ENCODE measurements around the gene VAMP8.
"Not testable (repeated sequence)": the region's sequence is repeated elsewhere in the genome, so short reads cannot be mapped to it uniquely, and the experiment has no call there.

Gene VAMP8

GRCh38 chr2:85557130-85557529, 20.3 kb upstream of the VAMP8 start:
- DNase-seq (ENCODE audit: low spot score) (no peak), ATAC-seq (ENCODE audit: low read depth) (no peak)
- Histone ChIP-seq H3K27me3 (ENCODE audit: insufficient read depth, poor library complexity, severe bottlenecking) (no peaks in the 10 kb centered on the region), H3K27ac (ENCODE audit: poor library complexity, severe bottlenecking) (no peak overlapping the region), H3K4me1 (ENCODE audit: insufficient read depth, poor library complexity, severe bottlenecking) (no peaks in the 10 kb centered on the region), H3K9me3 (ENCODE audit: severe bottlenecking) (no peaks in the 10 kb centered on the region), H3K36me3 (ENCODE audit: low read depth) (peaks cover 70% of the 10 kb centered on the region), H3K4me3 (ENCODE audit: severe bottlenecking) (no peak overlapping the region)
- TF ChIP-seq CTCF (IDR thresholded peaks at IDR 0.05; ENCODE audit: poor library complexity, severe bottlenecking), result no peak

- Histone ChIP-seq H3K4me1 (ENCODE audit: insufficient read depth, poor library complexity, severe bottlenecking) (no peaks in the 10 kb centered on the region), H3K36me3 (ENCODE audit: low read depth) (peaks cover 61% of the 10 kb centered on the region), H3K9me3 (ENCODE audit: severe bottlenecking) (no peaks in the 10 kb centered on the region), H3K27ac (ENCODE audit: poor library complexity, severe bottlenecking) (no peak overlapping the region), H3K27me3 (ENCODE audit: insufficient read depth, poor library complexity, severe bottlenecking) (no peaks in the 10 kb centered on the region), H3K4me3 (ENCODE audit: severe bottlenecking) (no peak overlapping the region)
- no peak for TF ChIP-seq CTCF (IDR thresholded peaks at IDR 0.05; ENCODE audit: poor library complexity, severe bottlenecking)
- DNase-seq (ENCODE audit: low spot score) (no peak), ATAC-seq (ENCODE audit: low read depth) (no peak)
Measured at GRCh38 chr2:85558160-85558559, 19.2 kb upstream of the VAMP8 start.

- H3K9me3 ChIP-seq (ENCODE audit: severe bottlenecking); ATAC-seq (ENCODE audit: low read depth); DNase-seq (ENCODE audit: low spot score); H3K27me3 ChIP-seq (ENCODE audit: insufficient read depth, poor library complexity, severe bottlenecking); H3K4me1 ChIP-seq (ENCODE audit: insufficient read depth, poor library complexity, severe bottlenecking); H3K27ac ChIP-seq (ENCODE audit: poor library complexity, severe bottlenecking): not testable (repeated sequence)
- peaks cover 41% of the 10 kb centered on the region for H3K36me3 ChIP-seq (ENCODE audit: low read depth)
- H3K4me3 ChIP-seq (ENCODE audit: severe bottlenecking), result peak overlapping the region; percentile 50
Measured at GRCh38 chr2:85560403-85560726, 17.0 kb upstream of the VAMP8 start.

GRCh38 chr2:85560812-85561279, 16.5 kb upstream of the VAMP8 start:
- H3K27me3 ChIP-seq (ENCODE audit: insufficient read depth, poor library complexity, severe bottlenecking), result no peaks in the 10 kb centered on the region
- H3K4me1 ChIP-seq (ENCODE audit: insufficient read depth, poor library complexity, severe bottlenecking), result no peaks in the 10 kb centered on the region
- TF ChIP-seq CTCF (IDR thresholded peaks at IDR 0.05; ENCODE audit: poor library complexity, severe bottlenecking), result no peak
- DNase-seq (ENCODE audit: low spot score), result no peak
- H3K27ac ChIP-seq (ENCODE audit: poor library complexity, severe bottlenecking), result peak overlapping the region; percentile 34
- H3K9me3 ChIP-seq (ENCODE audit: severe bottlenecking), result no peaks in the 10 kb centered on the region
- H3K4me3 ChIP-seq (ENCODE audit: severe bottlenecking), result peak overlapping the region; percentile 50
- peak; percentile 20 for ATAC-seq (ENCODE audit: low read depth)
- peaks cover 37% of the 10 kb centered on the region for H3K36me3 ChIP-seq (ENCODE audit: low read depth)

GRCh38 chr2:85561280-85562212, 15.8 kb upstream of the VAMP8 start, which contains the start of gene GGCX:
Gene GGCX, minus strand, starts transcription at chr2:85561493. Its CDS starts 65 bp downstream, at chr2:85561428.
- no peak for TF ChIP-seq CTCF (IDR thresholded peaks at IDR 0.05; ENCODE audit: poor library complexity, severe bottlenecking)

More at GRCh38 chr2:85561280-85562212, 15.8 kb upstream of the VAMP8 start, which contains the start of gene GGCX:
- Histone ChIP-seq H3K27me3 (ENCODE audit: insufficient read depth, poor library complexity, severe bottlenecking) (no peaks in the 10 kb centered on the region), H3K9me3 (ENCODE audit: severe bottlenecking) (no peaks in the 10 kb centered on the region), H3K36me3 (ENCODE audit: low read depth) (peaks cover 30% of the 10 kb centered on the region), H3K4me3 (ENCODE audit: severe bottlenecking) (peak within 1 kb of the TSS; percentile 50), H3K27ac (ENCODE audit: poor library complexity, severe bottlenecking) (peak within 1 kb of the TSS; percentile 34), H3K4me1 (ENCODE audit: insufficient read depth, poor library complexity, severe bottlenecking) (no peaks in the 10 kb centered on the region)
- ATAC-seq (ENCODE audit: low read depth), result peak; percentile 94
- DNase-seq (ENCODE audit: low spot score), result peak; percentile 93

All from RWPE2 (cell line).